AG04449 (cell line): Measurements from ENCODE around the gene HYI.
"Not testable (repeated sequence)": the region's sequence is repeated elsewhere in the genome, so short reads cannot be mapped to it uniquely, and the experiment has no call there.

Source experiments
- CTCF ChIA-PET: fragments of 350-600 bp; formaldehyde crosslinking; extraction: SDS; loops from one replicate; lab custom pipeline; 2021; ENCODE audit warnings: antibody characterized with exemption; lab: Yijun Ruan, JAX
- POLR2A ChIA-PET: fragments of 400-600, 350-600 bp; formaldehyde crosslinking; extraction: SDS; loops from one replicate; lab custom pipeline; 2020; ENCODE audit warnings: antibody characterized with exemption, inconsistent platforms; lab: Yijun Ruan, JAX
- DNase-seq: peaks from one replicate; pipeline ENCODE4 v3.0.0-alpha.2; 2010; ENCODE audit warnings: low read depth, low spot score
- H3K4me3 ChIP-seq: 2 replicates; pipeline ENCODE4 v1.5.1; 2011; ENCODE audit warnings: low read depth, mild to moderate bottlenecking, control low read depth, low read length
- CTCF ChIP-seq: IDR thresholded peaks from one replicate; pipeline ENCODE4 v1.5.1; 2011; ENCODE audit warnings: mild to moderate bottlenecking, moderate library complexity, low read length, control low read depth, inconsistent platforms; ENCODE audit not compliant: insufficient read depth; ENCODE audit errors: missing control alignments

HYI gene

GRCh38 chr1:43453442-43454269 lies at the start of gene HYI:
Gene HYI (minus strand): TSS chr1:43453931. CDS start chr1:43453793, 138 bp downstream.
- ChIA-PET POLR2A (interaction anchor here (0.6 to 1.6 kb wide), 6 partner anchors 9 to 111 kb away, joined by 3 to 5 read pairs (median 3); no protein-coding TSS in a partner anchor), CTCF (interaction anchor here (0.7 to 2.2 kb wide), 7 partner anchors 9 to 555 kb away, joined by 3 to 12 read pairs (median 3); no protein-coding TSS in a partner anchor)
- no peak for TF ChIP-seq CTCF
- peak within 1 kb of the TSS; percentile 56 for H3K4me3 ChIP-seq
- peak; percentile 24 for DNase-seq

- POLR2A ChIA-PET, DNase-seq, CTCF ChIA-PET, H3K4me3 ChIP-seq: not testable (repeated sequence)
These were observed 48.1 kb upstream of the HYI start for GRCh38 chr1:43501806-43502205.

- POLR2A ChIA-PET = no interaction called here
These were observed 46.2 kb upstream of the HYI start for GRCh38 chr1:43499898-43500297.

GRCh38 chr1:43495204-43495603 lies 41.5 kb upstream of the HYI start:
- no peak for TF ChIP-seq CTCF
- ChIA-PET CTCF (no interaction called here), POLR2A (no interaction called here)
- H3K4me3 ChIP-seq = no peak overlapping the region
- no peak for DNase-seq

More at GRCh38 chr1:43499898-43500297, 46.2 kb upstream of the HYI start:
- CTCF ChIA-PET = interaction anchor here (0.6 to 1.0 kb wide), 2 partner anchors 27 to 154 kb away, joined by 3 to 4 read pairs; no protein-coding TSS in a partner anchor
- no peak overlapping the region for H3K4me3 ChIP-seq
- no peak for DNase-seq
- TF ChIP-seq CTCF = no peak

GRCh38 chr1:43493661-43494450 lies 40.1 kb upstream of the HYI start:
- no peak overlapping the region for H3K4me3 ChIP-seq
- ChIA-PET CTCF (interaction anchor here (1.2 to 1.5 kb wide), 2 partner anchors 33 to 36 kb away, joined by 4 to 5 read pairs; no protein-coding TSS in a partner anchor), POLR2A (no interaction called here)
- DNase-seq = no peak
- TF ChIP-seq CTCF = no peak

GRCh38 chr1:43492826-43493225 lies 39.1 kb upstream of the HYI start:
- ChIA-PET CTCF (interaction anchor here (1.5 kb wide), 1 partner anchor 34 kb away, joined by 5 read pairs; no protein-coding TSS in a partner anchor), POLR2A (no interaction called here)
- no peak for DNase-seq

More at GRCh38 chr1:43492826-43493225, 39.1 kb upstream of the HYI start:
- H3K4me3 ChIP-seq = no peak overlapping the region
- TF ChIP-seq CTCF = no peak
